Epithelial cell of proximal tubule (primary cell): ENCODE results near the gene PTPN1. TPM values are rescaled to one million over a fixed set of nuclear protein-coding genes. Genes with fewer than 3 reads are reported as not detected.

ENCODE experiments used
- DNase-seq: peaks from one replicate; pipeline ENCODE4 v3.0.0-alpha.2; 2011; ENCODE audit warnings: low read depth
- H3K4me3 ChIP-seq: 2 replicates; pipeline ENCODE4 v1.5.1; 2011; ENCODE audit warnings: low read depth, mild to moderate bottlenecking, low read length
- CTCF ChIP-seq: conservative IDR thresholded peaks from 2 replicates; pipeline ENCODE4 v1.5.1; 2012; ENCODE audit warnings: low read depth, mild to moderate bottlenecking, low read length
- total RNA-seq: library from RNA; depleted of rRNA; stranded (reverse); fragments of >200 nt; gene quantifications from 2 replicates; pipeline ENCODE4 v1.2.3, GENCODE V29; 2015

PTPN1 gene
- total RNA-seq, 1 donor from 2014 or later = 41.7 TPM

DNA sequence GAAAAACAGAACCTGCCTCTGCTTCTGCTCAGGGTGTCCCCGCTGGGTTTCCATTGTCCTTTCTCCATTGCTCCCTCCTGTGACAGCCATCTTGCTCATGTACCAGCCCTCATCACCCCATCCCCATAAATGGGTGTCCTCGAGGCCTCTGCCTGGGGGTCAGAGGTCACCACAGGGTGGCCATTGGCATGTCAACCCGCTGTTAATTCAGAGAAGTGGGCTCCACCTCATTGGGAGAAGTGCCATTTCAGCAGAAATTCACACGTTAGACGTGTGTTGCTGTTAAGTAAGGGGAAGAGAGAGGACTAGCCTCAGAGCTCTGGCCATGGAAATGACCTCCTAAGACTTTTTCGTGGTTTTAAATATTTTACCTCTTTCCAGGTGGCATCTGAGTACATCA, 71.9 kb downstream of the PTPN1 start:
- H3K4me3 ChIP-seq = no peak overlapping the region
- no peak for DNase-seq
- TF ChIP-seq CTCF = no peak

GRCh38 chr20:50582591-50583234, 72.5 kb downstream of the PTPN1 start:
- TF ChIP-seq CTCF = no peak
- DNase-seq = no peak
- no peak overlapping the region for H3K4me3 ChIP-seq

- no peak for DNase-seq
- TF ChIP-seq CTCF = no peak
- H3K4me3 ChIP-seq = no peak overlapping the region
Observed at GRCh38 chr20:50583442-50584150, 73.4 kb downstream of the PTPN1 start.

DNA sequence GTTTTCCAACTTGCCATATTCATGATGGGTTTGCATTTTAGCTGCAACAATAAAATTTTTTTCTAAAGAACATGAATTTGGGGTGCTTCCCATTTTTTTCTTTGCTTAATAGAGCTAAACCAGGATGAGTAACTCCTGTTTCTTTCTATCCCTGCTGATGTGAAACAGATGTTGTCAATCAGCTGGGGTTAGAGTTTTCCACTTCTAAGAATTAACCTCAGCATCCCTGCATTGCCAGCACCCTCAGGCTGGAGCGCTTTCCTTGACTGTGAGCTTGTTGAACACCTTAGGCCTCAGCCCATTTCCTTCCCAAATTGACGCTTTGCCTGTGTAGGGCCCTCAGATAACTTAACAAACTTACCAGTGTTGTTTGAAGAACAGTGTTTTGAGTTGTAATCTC, 74.5 kb downstream of the PTPN1 start:
- no peak for DNase-seq
- no peak for TF ChIP-seq CTCF
- H3K4me3 ChIP-seq = no peak overlapping the region

- DNase-seq = no peak
- H3K4me3 ChIP-seq = no peak overlapping the region
- TF ChIP-seq CTCF = no peak
Observed at GRCh38 chr20:50585214-50585613, 75.0 kb downstream of the PTPN1 start.

- TF ChIP-seq CTCF = no peak
- H3K4me3 ChIP-seq = no peak overlapping the region
- no peak for DNase-seq
Observed at GRCh38 chr20:50585678-50586077, 75.5 kb downstream of the PTPN1 start.
